NCI-H1048 (cell line): ENCODE data around the gene ZNF200.
"Not testable (repeated sequence)": the region's sequence is repeated elsewhere in the genome, so short reads cannot be mapped to it uniquely, and the experiment has no call there.

Experiments used
- DNase-seq: peaks from one replicate; lab custom pipeline; 2025; lab: John Stamatoyannopoulos, UW

The ZNF200 gene

DNA sequence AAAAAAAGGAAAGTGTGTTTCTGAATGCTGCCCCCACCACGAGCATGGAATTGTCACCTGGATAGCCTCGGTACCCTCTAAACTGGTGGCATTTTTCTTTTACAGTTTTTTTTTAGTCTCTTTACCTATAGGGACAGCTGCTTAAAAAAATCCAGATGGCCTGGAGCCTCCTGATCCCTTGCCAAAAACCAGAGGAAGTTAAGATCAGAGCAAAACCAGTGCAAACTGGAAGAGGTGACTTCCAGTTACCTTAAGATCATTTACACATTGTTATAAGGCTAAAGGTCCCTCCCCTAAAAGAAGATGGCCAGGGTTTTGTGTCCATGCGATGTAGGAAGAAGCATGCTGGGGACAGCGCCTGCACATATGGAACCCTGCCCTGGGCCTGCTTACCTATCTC is 18.0 kb upstream of the ZNF200 start:
- no peak for DNase-seq

DNA sequence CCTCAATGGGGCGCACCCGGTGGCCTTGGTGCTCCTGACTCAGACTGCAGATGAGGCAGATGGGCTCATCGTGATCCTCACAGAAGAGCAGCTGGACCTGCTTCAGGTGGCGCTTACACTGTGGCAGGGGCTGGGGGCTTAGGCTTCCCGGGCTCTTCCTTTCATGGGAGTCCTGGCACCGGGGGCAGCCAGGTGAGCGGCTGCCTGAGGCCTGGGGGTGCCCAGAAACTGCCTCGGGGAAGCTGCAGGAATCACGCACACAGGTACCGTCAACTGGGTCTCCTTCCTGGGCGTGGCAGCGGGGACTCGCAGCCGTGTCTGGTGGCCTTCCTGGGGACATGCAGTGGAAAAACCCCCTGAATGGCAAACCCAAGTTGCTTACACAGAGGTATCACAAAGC is 14.5 kb upstream of the ZNF200 start:
- DNase-seq, result no peak

DNA sequence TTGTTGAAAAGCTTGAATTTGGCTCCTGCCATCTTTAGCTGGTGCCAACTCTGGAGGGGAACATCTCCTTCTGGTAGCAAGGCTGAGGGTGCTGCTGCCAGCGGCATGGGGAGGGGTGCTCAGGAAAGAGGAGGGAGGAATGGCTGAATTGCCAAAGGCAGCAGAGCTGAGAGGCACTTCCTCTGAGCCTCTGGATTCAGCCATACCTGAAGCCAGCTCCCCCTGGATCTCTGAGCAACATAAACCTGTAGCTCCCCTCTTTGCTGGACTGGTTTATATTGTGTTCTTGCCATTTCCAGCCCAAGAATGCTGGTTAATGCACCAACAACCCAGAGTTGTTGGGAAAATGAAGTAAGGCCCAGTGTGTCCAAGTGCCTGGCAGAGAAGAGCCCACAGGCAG is 14.1 kb upstream of the ZNF200 start:
- DNase-seq, result no peak

DNA sequence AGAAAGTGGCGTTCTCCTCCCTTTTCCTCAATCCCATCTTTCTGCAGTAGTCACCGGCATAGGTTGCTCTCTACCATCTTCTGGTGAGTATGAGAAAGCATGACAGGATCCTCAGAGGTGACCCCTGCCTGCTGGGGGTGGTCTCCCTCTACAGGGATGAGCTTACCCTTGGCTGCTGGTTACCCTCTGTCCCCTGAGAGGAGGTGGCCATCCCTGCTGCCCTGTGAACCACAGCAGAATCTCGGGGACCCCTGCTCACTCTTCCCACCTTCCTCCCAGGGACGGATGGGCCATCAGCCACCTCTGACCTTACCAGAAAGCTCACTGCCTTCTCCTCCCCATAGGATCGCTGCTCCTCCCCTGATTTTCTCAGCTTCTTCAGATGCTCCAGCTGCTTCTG is 13.6 kb upstream of the ZNF200 start:
- no peak for DNase-seq

DNA sequence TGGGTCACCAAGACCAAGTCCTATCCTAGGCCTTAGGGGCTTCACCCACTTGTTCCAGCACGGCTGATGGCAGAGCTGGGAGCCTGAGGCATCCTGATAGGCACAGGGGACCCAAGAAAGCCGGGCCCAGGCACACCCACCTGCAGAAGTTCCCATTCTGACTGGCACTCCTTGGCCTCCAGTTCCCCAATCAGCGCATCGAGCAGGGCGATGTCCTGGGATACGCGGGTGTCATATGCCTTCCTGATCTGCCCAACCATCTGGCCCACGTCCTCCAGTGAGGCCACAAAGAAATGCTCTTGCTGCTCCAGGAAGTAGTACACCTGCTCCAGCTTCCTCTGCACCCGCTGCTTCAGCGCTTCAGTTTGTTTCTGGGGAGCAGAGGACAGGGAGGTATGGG is 11.9 kb upstream of the ZNF200 start:
- no peak for DNase-seq

DNA sequence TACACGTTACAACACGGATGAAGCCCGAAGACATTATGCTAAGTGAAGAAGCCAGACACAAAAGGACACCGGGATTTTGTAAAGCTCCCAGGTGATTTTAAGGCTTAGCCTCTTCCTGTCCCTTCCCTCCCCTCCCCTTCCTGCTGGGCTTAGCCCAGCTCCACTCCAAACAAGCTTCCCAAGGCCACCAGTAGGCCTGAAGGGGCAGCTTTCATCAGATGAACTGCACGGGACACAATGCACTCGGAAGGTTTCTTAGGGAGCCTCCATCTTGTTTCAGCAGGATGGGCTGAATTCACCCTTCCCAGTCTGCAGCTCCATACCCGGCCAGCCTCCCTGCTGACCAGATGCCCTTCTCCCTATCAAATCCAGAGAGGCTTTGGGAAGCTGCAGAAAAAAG is 11.0 kb upstream of the ZNF200 start:
- no peak for DNase-seq

DNA sequence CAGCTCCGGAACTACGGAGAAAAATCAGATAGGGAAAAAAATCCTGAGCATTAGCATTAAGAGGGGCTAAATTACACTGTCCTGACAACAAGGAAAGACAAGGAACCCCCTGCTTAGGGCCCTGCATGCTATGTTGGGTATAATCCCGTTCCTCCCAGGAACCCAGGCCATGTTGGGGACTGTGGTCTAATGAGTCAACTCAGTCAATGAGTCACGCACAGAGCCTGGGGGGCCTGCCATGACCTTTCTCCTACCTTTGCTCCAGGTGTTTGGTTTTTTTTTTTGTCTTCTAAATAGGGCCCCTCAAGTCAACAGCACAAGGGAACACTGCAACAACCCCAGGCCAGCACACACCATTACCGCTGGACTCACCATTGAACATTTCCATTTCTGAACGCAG is 8.9 kb upstream of the ZNF200 start:
- DNase-seq, result no peak

DNA sequence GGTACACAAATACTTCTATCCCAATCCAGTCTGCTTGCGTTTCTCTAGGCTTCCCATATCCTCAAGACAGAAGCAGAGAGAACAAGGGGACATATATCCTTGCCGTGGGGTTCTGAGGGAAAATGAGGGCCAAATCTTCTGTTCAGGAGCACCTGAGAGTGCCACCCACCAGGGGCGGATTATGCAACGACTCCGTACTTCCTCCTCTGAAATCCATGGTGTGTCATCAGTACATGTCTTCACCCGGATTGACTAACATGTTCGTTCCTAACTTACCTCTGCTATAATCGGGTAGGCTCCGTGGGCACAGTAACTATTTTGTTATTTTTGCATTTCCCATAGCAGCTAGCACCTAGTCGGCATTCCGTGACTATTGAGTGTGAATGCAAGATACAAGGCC is 7.8 kb upstream of the ZNF200 start:
- DNase-seq, result no peak

DNA sequence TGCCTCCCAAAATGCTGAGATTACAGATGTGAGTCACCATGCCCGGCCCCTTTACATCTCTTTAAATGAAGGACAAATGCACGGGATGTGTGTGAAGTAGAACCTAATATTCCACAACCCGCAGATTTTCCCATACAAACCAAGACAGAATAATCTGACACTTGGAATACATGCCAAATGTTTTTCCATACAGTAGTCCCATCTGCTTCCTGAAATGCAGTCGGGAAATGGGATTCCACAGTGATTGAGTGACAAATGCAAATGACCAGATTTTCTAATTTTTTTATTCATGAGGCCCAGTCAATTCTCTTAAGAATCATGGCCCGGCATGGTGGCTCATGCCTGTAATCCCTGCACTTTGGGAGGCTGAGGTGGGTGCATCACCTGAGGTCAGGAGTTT is 6.8 kb upstream of the ZNF200 start:
- no peak for DNase-seq

DNA sequence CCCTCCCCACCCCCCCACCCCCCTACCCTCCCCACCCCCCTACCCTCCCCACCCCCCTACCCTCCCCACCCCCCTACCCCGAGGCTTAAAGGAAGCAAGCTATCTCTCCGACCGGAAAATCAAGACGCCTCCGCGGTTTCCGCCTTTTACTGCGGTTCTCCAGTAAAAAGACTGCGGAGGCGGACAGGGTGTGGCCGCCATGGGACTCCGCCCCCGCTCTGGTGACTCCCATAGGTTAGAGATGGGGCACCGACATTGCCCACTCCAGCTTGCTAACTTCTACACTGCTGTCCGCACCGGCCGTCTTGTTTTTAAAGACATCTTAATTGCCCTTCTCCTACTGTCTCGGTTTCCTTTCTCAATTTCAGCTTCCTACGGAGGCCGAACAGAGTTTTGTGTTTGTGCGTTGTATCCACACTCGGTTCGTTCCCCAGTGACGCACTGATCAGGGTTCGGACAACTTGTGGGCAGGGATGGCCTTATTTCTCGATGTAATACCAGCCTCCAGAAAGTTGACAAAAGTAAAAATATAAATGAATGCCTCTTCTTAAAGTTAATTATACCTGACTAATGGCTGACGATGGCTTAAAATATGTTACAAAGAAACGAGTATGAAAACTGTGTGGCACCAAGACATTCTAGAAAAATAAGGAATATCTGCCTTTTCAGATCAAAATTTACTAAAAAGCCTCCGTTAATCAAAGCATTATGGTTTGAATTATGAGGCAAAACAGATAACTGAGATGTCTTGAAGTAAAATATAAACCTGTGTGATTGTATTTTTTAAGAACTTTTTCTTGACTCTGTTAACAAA is 1.1 kb upstream of the ZNF200 start:
- no peak for DNase-seq

DNA sequence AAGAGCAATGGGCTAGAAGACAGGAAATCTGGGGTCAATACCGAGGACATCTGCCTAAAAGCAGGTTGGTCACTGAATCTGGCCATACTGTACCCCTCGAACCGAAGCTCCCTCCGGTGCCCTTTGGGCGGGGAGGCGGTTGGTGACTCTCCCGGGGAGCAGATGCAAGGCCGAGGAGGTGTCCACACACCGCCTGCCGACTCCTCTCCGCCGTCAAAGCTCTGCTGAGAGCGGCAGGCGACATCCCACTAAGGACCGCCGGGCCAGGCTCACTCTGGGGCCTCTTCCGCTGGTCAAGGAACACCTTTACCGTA is 458 bp downstream of the ZNF200 start:
- DNase-seq, result no peak

DNA sequence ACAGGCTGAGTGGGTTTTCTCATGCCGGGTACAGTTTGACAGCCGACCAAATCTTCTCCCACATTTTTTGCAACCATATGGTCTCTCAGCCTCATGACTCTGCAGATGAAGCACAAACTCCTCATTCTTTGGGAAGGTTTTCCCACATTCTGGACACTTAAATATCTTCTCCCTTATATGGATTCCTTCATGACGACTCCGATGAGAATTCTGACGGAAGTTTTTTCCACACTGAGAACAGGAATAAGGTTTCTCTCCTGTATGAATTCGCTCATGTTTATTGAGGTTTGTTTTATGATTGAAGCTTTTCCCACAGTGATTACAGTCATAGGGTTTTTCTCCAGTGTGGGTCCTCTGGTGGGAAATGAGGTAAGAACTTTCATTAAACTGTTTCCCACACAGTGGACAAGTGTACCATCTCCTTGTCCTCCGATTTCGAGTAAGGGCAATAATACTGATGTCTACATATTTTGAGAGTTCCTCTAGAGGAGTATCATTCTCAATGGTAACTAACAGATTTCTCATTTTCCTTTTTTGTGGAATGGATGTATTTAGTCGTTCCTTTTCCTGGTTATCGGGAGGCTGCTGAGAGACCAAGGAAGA is 10.9 kb downstream of the ZNF200 start:
- no peak for DNase-seq

DNA sequence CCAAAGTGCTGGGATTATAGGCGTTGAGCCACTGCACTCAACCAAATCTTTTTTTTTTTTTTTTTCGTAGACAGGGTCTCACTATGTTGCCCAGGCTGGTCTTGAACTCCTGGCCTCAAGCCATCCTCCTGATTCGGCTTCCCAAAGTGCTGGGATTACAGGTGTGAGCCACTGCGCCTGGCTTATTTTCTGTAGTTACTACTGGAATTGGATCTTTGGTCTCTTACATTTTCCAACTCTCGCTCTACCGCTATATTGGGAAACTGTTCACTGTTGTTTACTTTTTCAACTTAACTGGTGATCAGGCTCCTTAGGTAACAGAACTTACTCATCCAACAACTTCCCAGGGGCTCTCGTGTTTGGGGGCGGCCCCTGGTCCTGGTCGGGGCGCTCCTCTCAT is 14.1 kb downstream of the ZNF200 start:
- no peak for DNase-seq

DNA sequence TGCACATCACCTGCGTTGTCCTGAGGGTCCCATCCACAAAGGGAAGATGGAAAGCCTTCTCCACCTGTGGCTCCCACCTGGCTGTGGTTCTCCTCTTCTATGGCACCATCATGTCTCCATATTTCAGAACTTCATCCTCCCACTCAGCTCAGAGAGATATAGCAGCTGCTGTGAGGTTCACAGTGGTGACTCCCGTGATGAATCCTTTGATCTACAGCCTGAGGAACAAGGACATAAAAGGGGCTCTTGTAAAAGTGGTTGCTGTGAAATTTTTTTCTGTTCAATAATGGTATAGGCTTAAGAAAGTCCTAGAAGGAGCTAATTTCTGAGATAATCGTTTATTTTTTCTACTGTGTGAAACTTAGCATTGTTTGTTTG is 18.7 kb downstream of the ZNF200 start:
- DNase-seq, result no peak

DNA sequence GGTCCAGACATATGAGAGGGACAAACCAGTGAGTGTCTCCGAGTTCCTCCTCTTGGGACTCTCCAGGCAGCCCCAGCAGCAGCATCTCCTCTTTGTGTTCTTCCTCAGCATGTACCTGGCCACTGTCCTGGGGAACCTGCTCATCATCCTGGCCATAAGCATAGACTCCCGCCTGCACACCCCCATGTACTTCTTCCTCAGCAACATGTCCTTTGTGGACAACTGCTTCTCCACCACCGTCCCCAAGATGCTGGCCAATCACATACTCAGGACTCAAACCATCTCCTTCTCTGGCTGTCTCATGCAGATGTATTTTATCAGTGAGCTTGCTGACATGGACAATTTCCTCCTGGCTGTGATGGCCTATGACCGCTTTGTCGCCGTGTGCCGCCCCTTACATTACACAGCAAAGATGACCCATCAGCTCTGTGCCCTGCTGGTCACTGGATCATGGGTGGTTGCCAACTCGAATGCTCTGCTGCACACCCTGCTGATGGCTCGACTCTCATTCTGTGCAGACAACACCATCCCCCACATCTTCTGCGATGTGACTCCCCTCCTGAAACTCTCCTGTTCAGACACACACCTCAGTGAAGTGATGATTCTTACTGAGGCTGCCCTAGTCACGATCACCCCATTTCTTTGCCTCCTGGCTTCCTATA is 19.2 kb downstream of the ZNF200 start:
- DNase-seq, result no peak

DNA sequence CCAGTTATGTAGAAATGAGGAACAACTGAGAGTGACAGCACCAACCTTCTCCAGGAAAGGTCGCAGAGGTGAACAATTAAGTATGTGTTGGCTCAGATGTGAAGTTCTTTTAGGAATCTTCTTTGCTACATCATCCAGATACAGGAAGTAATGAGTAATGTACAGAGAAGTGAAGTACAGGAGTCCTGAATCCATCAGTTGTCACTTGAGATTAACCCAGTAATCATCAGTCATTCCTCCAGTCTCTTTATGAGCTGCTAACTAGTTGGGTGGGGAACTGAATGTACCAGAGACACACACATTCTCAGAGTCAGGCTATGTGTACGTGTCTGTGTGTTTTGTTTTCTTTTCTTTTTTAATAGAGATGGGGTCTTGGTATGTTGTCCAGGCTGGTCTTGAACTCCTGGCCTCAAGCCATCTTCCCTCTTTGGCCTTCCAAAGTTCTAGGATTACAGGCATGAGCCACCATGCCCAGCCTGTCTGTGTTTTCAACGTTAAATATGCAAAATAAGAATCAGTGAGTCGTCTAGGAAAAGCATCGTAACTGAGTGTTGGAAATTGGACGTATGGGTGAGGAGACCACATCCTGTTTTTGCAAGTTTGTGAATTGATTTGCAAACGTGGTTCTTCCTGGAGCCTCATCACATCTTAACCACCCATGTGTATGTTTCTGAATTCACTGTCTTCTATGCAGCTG is 19.9 kb downstream of the ZNF200 start:
- DNase-seq, result no peak

DNA sequence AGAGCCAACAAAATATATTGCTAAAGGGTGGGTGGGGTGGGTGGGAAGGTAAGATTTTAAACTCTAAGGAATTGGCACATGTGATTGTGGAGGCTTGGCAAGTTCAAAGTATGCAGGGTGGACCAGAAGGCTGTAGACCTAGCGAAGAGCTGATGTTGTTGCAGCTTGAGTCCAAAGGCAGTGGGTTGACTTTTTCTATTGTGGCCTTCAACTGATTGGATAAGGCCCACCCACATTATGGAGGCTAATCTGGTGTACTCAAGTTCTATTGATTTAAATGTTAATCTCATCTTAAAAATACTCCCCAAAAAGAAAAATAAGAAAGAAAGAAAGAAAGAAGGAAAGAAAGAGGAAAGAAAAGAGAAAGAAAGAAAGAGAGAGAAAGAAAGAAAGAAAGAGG is 22.4 kb downstream of the ZNF200 start:
- DNase-seq, result no peak

DNA sequence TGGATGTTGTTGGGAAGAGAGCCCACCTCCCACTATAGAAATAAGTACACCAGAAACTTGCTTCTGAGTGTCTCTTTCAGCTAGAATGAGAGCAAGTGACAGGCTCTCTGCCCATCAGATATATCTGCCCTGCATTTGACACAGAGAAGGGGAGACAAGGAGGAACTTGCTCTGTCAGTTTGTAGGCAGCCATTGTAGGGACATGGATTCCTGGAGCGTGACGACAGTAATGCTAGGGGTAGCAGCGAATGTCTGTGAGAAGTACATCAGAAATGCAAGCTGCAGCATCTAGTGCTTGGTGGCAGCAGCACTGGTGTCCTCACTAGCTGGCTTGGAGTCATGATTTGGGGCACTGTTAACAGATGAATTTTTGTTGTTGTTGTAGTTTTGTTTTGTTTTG is 23.0 kb downstream of the ZNF200 start:
- DNase-seq, result no peak

DNA sequence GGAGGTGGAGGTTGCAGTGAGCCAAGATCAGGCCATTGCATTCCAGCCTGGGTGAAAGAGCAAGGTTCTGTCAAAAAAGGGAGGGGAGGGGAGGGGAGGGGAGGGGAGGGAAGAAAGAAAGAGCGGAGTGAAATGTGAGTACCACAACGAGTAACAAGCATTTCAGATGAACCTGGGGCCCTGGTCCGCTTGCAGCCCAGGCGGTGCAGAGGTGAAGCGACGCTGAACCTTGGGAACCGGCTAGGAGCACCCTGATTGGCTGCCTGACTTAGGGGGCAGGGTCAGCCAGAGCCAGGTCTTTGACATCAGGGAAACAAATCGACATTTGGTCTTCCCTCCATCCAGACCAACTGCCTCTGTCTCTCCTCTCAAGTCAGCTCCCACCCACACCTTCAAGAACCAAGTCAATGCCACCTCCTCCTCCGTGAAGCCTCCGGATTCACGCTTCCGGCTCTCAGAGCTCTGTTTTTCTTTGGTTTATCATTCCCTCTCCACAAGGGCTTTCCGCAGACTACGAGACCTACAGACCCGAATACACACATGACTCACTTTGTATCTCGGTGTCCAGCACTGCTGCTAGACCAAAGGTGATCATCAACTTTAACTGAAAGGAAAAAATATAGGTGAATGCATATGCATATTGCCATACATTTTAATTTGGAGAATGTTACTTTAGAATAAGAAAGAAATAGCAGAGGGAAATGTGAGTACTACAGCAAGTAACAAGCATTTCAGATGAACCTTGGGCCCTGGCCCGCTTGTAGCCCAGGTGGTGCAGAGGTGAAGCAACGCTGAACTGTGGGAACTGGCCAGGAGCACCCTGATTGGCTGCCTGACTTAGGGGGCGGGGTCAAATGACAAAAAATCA is 27.6 kb downstream of the ZNF200 start:
- no peak for DNase-seq

DNA sequence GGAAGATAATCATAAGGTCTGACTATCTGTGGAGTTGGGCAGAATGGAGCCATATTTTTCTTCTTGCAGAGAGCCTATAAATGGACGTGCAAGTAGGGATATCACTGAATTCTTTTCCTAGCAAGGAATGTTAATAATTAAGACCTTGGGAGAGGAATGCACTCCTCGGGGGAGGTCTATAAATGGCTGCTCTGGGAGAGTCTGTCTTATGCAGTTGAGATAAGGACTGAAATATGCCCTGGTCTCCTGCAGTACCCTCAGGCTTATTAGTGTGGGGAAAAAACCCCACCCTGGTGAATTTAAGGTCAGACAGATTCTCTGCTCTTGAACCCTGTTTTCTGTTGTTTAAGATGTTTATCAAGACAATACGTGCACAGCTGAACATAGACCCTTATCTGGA is 29.0 kb downstream of the ZNF200 start:
- not testable (repeated sequence) for DNase-seq

DNA sequence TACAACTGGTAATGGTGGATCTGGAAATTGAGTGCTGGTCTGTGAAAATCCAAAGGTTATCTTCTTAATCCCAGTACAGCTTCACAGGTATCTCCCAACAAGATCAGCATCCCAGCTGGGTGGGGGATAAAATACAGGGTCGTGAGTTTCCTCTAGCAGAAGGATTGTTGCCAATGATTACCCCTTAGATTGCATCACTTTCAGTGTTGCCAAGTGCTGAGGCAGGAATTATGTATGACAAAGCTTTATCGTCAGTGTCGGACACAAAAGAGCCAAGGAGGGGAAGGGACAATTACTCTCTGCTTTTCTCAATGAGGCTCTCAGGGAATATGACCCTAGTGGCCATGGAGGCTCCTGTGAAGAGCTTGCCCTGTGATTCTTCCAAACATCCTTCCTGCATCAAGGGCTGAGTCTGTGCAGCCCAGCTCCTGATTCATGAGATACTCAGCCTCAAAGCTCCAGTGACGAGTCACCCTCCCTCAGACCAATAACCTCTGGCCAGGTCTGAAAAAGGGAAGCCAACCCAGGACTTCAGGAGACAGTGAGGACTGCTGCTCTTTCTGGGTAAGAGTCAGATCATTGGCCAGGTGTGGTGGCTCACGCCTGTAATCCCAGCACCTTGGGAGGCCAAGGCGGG is 31.9 kb downstream of the ZNF200 start:
- DNase-seq, result no peak
